GM21390 (cell line): ENCODE results near the gene SSX2IP.
"Not testable (repeated sequence)": the region's sequence is repeated elsewhere in the genome, so short reads cannot be mapped to it uniquely, and the experiment has no call there.

Experiments
- ATAC-seq: cut with Tn5 transposase; IDR thresholded peaks from one replicate; pipeline ENCODE4 v1.9.1; 2021; ENCODE audit not compliant: unreplicated experiment

The SSX2IP gene

GRCh38 chr1:84619383-84620102 is 70.7 kb downstream of the SSX2IP start:
- ATAC-seq, result no peak

GRCh38 chr1:84617349-84617748 is 72.9 kb downstream of the SSX2IP start:
- ATAC-seq, result no peak

GRCh38 chr1:84615790-84616189 is 74.5 kb downstream of the SSX2IP start:
- ATAC-seq, result no peak

DNA sequence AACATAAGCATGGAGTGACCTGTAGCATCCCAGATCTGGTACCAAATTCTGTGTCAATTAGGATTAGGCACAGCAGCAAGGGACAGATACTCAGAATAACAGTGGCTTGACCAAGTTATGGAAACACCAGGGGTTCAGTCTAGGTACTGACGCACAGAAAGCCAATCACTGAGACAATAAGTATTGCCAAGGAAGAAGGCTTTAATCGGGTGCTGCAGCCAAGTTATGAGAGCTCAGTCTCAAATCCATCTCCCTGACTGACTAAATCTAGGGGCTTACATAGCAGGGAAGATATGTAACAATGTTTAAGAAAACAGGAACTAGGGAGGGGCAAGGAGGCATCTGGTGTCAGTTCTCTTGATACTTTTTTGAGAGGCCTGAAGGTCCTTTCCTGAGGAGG is 76.4 kb downstream of the SSX2IP start:
- no peak for ATAC-seq

DNA sequence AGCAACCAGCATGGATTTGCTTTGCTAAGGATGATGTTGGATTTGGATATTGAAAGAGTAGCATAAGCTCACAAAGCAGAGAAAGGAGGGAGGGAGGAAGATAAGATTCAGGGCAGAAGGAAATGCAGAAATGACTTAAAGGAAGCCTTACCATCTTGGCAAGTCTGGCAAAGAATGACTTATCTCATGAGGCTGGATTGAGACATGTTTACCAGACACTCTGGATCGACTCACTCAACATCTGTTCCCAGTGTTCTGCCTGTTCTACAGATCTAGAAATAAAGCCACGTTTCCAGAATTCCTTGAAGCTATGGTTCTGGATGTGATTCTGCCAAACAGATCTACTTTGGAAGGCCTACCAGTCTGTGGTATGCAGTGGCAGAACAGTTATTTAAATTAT is 77.2 kb downstream of the SSX2IP start:
- no peak for ATAC-seq

DNA sequence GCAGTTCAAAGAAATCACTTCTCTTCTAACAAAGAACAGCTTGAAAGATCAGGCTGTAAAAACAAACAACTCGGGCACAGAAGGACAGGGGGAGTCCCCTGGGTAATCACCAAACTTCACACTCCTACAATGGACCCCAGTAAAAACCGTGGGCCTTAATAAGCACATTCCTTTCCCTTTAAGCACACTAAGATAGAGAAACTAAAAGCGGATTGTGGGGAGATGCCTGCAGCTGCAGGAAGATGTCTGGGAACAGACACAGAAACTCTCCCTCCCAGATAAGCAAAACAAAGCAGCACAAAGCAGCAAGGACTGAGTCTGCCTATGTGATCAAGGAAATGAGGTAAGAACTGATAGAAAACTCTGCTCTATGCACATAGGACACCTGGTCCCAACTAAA is 78.5 kb downstream of the SSX2IP start:
- no peak for ATAC-seq

DNA sequence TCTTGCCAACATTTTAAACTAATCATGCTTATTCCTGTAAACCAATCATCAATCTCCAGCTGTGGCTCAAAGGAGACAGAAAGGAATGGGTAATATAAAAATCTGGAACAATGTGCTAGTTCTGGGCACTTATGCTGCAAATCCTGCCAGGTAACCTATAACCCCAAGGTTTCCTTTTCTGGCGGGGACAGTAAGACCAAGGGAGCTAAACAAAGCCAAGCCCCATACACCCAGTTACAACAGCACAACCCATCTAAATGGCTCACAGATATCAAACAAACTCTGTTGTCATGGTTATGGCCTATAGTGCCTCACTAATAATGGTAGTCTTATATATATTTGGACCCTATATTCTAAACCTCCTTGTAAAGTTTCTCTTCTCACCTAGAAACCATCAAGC is 79.2 kb downstream of the SSX2IP start:
- ATAC-seq, result no peak

- ATAC-seq, result no peak
Observed at GRCh38 chr1:84606977-84607376, 83.3 kb downstream of the SSX2IP start.

DNA sequence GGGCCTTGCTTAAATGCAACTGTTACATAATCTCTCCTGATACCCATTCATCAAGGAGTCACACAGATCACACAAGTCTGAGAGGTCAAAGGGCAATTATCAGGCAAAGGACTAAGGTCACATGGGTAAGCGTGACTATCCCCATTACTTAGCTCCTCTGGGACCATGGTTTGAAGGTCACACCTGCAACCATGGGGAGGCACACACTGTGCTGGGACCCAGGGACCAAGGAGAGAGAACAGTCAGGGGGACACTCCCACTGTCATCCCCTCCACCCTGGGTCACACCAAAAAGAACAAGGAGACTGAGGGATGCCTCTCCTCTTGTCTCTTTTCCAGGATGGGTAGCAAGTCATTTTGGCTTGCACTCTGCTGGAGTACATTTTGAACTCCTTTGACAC is 85.1 kb downstream of the SSX2IP start:
- no peak for ATAC-seq

- ATAC-seq, result no peak
Observed at GRCh38 chr1:84603941-84604830, 86.1 kb downstream of the SSX2IP start.

DNA sequence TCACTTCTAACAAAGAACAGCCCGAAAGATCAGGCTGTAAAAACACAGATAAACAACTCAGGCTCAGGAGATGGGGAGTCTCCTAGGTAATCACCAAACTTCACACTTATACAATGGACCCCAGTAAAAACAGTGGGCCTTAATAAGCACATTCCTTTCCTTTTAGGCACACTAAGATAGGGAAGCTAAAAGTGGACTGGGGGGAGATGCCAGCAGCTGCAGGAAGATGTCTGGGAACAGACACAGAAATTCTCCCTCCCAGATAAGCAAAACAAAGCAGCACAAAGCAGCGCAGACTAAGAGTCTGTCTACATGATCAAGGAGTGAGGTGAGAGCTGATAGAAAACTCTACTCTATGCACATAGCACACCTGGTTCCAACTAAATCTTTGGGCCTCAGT is 87.0 kb downstream of the SSX2IP start:
- ATAC-seq, result no peak

DNA sequence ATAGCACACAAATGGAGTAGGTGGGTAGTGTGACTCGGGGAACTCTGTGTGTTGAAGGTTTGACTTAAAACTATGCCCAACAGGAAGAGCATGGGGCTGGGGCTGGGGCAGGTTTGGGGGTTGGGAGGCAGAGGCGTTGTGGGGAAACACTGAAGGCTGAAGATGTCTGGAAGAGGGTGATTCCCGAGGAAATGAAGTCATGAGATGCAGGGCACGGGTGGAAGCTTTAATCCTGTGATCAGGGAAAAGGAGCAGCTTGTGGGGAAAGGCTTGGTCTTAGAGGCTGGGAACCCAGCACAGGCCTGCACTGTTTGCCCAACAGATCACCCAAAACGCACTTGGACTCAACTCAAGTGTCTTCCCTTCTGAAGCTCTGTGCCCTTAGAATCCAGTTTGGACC is 89.5 kb downstream of the SSX2IP start:
- ATAC-seq, result no peak

DNA sequence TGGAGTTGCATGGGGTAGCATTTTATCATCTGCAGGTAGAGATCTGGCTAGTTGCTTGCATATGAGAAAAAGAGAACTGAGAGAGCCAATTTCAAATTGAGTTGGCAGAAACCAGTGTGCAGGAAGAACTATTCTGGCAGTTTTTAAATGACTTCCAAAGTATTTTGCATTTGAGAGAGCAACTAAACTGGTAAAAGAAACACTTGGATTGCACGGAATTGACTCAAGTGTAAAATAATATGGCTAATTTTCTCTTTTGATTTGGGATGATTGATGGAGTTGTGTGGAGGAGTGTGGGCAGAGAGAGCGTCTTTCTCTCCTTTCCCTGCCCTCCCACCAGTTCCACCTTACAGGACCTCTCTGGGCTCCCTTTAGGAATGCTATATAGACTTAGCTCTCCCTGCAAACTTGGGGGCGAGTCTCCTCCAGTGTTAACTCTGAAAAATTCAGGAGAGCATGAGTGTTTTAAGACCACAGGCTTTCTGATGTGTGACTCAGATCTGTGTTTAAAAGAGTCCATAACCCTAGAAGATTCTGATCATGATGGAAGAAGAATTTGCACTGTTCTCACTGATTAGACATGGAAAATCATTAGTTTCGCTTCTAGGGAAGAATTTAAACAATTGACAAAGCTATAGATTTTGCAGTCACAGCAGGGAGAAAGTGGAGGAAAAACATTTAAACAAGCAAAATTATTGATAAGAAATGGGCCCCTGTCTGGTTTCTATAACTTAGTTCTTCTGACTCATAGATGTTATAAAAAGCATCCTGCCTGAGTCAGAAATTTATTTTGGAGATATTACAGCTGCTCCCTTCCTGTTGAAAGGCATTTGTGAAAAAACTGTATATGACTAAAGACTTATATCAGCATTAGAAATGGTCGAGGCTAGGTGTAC is 91.2 kb downstream of the SSX2IP start:
- ATAC-seq, result peak; percentile 74

- peak; percentile 2 for ATAC-seq
Observed at GRCh38 chr1:84598418-84598817, 91.8 kb downstream of the SSX2IP start.

GRCh38 chr1:84597011-84597410 is 93.2 kb downstream of the SSX2IP start:
- ATAC-seq, result no peak

DNA sequence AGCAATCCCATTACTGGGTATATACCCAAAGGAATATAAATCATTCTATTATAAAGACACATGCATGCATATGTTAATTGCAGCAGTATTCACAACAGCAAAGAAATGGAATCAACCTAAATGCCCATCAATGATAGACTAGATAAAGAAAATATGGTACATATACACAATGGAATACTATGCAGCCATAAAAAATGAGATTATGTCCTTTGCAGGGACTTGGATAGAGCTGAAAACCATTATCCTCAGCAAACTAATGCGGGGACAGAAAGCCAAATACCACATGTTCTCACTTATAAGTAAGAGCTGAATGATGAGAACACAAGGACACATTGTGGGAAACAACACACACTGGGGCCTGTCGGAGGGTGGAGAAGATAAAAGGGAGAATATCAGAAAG is 95.3 kb downstream of the SSX2IP start:
- ATAC-seq, result not testable (repeated sequence)
